Stomach (tissue), 4 donors: ENCODE data around the gene VPS13D.

ENCODE experiments used
- POLR2AphosphoS5 ChIP-seq, 3 donors: sonication (generic); formaldehyde crosslinking; IDR thresholded peaks; one replicate each; pipeline ENCODE4 v1.6.1; 2016; ENCODE audit warnings: antibody characterized with exemption in 3 of 3
- TF ChIP-seq, protein P1 (sequence below), 7 experiments: fragments of 450-650 bp in 4 of 7; fragments of 200-600 bp in 3 of 7; sonication (generic) in 3 of 7; IDR thresholded peaks; one replicate each; pipeline ENCODE4 v1.5.1; 2016 to 2019; ENCODE audit warnings: antibody characterized with exemption in 7 of 7, control low read depth in 2 of 7, mild to moderate bottlenecking in 1 of 7

DNA sequence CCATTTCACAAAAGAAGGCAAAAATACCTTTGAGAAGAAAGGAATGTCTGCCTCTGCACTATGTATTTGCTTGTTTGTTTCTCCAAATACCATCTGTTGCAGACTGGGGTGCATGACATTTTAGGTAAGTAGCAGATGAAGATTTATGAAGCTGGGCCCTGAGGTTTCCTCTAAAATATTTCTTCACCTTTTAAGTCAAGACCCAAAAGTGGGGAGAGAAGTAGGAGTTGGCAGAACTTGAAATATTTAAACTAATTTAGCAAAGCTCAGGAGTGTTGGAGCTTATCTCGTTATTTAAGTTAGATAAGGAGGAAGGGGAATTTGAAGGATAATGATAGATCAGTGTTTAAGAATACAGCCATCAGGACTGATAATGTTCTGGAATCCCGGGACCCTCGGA is 235.3 kb downstream of the VPS13D start:
- TF ChIP-seq, protein P1, sequence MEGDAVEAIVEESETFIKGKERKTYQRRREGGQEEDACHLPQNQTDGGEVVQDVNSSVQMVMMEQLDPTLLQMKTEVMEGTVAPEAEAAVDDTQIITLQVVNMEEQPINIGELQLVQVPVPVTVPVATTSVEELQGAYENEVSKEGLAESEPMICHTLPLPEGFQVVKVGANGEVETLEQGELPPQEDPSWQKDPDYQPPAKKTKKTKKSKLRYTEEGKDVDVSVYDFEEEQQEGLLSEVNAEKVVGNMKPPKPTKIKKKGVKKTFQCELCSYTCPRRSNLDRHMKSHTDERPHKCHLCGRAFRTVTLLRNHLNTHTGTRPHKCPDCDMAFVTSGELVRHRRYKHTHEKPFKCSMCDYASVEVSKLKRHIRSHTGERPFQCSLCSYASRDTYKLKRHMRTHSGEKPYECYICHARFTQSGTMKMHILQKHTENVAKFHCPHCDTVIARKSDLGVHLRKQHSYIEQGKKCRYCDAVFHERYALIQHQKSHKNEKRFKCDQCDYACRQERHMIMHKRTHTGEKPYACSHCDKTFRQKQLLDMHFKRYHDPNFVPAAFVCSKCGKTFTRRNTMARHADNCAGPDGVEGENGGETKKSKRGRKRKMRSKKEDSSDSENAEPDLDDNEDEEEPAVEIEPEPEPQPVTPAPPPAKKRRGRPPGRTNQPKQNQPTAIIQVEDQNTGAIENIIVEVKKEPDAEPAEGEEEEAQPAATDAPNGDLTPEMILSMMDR (IDR thresholded peaks at IDR 0.05) = no peak
- TF ChIP-seq POLR2AphosphoS5 (IDR thresholded peaks at IDR 0.05) = no peak
